ENCODE measurements around the gene OPN3.

GRCh38 chr1:241591736-241592135 lies 48.4 kb downstream of the OPN3 start:
- TF ChIP-seq TRIM28 (IDR thresholded peaks at IDR 0.05; ENCODE audit: borderline replicate concordance, low read length), result no peak
- no peak for TF ChIP-seq ZNF544 (tag by site-specific recombination; IDR thresholded peaks at IDR 0.05)
- TF ChIP-seq ZNF274 (IDR thresholded peaks at IDR 0.05; ENCODE audit: low read length), result no peak
- no peak for TF ChIP-seq ZNF274 (tag by site-specific recombination; IDR thresholded peaks at IDR 0.05; ENCODE audit: borderline replicate concordance)
- TF ChIP-seq SCRT2 (tag by site-specific recombination; IDR thresholded peaks at IDR 0.05), result no peak
- TF ChIP-seq CTCF (tag by site-specific recombination; IDR thresholded peaks at IDR 0.05), result no peak
- no peak for TF ChIP-seq ZNF211 (tag by site-specific recombination; IDR thresholded peaks at IDR 0.05; ENCODE audit: low read depth)
- TF ChIP-seq ZNF692 (tag by site-specific recombination; IDR thresholded peaks at IDR 0.05), result no peak
- TF ChIP-seq MYNN (tag by site-specific recombination; IDR thresholded peaks at IDR 0.05; ENCODE audit: borderline replicate concordance), result no peak

All from HEK293 (cell line).